Hematopoietic multipotent progenitor cell treated with erythropoietin and hydrocortisone succinate and interleukin-3 and kit ligand, for 15 days (in vitro differentiated cells): ENCODE data around the gene INPP4B.

Experiments used
- DNase-seq: peaks from one replicate; pipeline ENCODE4 v3.0.0-alpha.2; 2015; ENCODE audit warnings: low spot score

The INPP4B gene

DNA sequence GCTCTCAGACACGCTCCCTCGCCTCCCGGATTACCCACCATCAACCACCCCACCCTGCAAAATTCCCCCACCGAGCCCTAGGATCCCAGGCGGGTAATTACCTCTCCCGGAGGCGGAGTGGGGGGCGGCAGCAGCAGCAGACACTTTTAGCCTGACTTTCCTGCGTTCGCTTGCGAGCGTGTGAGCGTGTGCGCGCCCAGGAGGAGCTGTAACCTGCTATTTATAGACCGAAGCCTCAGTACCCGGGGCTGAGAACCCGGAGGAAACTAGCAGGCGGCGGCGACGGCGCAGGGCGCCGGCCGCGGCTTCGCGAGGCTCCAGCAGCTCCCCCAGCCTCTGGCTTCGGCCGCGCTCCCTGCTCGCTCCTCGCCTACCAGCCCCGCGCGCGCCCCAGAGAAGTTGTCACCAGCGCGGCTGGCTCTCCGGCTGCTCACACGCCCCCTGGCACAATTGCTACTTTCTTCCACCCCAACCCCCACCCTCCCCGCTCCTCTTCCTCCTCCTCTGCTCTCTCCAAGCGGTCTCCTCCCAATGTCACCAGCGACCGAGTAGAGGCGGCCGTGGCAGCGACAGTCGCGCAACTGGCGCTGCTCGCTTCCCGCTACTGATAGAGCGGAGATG, at the start of gene INPP4B:
Gene INPP4B, minus strand, starts transcription at position 194 of the 621 bp plus-strand sequence.
- no peak for DNase-seq

DNA sequence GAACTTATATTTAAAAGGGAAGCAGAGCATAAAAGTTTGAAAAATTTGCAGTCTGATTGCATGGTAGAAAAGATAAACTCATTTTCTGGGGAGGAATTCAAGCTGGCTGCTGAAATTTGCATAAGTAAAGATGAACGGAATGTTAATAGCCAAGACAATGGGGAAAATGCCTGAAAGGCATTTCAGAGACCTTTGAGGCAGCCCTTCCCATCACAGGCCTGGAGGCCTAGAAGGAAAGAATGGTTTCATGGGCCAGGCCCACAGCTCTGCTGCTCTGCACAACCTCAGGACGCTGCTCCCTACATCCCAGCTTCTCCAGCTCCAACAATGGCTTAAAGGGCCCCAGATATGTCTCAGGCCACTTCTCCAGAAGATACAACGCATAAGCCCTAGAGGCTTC, 46.9 kb upstream of the INPP4B start:
- DNase-seq, result no peak

DNA sequence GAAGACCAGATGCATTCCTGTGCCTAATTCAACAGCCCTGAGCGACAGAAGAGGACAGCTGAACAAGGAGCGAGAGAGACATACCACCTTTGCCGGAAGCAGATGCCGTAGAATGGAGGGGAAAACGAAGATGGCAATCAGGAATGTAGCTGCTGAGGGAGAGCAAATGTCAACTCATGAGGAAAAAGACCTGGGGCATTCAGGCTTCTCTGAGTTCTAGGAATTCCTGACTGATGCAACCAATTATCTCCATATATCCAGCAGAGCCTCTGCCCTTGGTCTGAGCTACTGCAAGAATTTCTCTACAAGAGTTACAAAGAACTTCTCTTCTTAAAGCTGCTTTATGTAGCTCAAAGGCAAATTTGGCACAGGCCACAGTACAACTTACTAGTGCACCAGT, 40.5 kb upstream of the INPP4B start:
- no peak for DNase-seq

DNA sequence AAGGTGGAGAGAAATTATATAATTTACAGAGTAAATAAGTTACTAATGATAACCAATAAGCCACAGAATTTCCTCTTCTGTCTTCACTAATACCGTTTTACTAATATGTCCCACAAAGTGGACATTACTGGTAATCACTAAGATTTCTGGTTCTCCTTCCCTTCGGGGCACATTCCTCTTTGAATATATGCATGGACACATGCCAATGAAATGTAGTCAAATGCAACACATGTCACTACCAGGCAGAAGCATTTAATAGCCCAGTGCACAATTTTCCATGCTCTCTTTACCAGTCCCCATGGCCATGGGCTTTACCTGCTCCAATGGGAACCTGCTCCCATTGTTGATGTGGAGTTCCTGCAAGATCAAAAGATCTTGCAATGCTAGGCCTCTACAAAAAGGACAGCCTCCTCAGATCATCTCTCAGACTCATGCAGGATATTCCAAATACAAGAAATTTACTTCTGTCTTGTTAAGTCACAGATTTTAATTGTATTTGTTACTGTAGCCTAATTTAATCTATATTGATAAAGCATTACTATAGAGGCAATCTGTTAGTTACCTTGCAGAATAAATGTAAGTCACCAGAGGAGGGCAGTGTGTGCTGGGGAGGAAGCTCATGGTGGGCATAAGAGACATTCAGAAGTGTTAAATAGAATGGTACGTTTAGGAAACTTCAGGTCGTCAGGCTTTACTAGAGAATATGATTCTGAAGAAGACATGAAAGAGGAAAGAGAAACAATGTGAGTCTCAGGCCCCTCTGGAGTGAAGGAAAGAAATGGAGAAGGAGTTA, 37.1 kb upstream of the INPP4B start:
- DNase-seq, result no peak

DNA sequence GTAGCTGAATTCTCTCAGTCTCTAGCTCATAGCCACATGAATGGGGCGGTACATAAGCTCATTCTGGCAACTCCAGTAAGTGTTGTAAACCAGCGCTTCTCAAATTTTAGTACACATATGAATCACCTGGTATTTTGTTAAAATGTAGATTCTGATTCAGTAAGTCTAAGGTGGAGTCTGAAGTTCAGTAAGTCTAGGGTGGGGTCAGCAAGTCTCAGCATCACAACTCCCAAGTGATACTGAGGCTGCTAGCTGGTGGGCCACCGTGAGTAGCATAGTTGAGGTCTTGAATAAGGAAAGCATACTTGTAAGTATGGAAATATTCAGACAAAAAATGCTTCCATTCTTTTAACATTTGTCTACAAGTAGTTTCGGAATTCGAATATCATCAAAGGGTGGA, 36.1 kb upstream of the INPP4B start:
- no peak for DNase-seq

DNA sequence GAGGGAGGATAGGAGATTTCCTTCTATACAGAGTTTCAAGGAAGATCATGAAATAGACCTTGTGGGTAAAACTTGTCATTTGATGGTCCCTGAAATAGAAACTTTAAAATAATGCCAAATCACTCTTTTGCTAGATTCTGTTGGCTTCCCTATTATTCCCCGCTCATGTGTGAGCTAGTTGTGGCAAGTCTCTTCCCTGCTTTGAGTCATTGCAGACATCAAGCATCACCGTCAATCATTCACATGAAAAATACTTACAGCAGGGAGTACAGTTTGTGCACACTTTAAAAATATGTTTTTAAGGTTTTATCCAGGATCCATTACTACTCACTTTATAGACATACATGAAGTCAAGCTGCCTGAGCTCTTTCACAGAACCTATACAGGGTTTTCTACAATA, 35.2 kb upstream of the INPP4B start:
- no peak for DNase-seq

DNA sequence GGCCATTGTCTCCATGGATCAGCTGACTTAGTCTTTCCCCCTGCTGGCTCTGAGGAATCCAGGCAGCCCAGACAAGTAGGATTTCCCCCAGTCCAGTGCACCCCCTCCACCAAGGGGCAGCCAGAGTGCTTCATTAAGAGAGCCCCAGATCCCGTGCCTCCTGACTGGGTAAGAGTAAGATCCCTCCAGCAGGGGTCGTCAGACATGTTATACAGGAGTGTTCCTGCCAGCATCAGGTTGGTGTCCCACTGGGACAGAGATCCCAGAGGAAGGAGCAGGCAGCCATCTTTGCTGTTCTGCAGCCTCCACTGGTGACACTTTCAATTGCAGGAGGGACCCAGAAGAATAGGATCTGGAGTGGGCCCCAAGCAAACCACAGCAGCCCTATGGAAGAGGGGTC, 29.0 kb upstream of the INPP4B start:
- DNase-seq, result no peak

DNA sequence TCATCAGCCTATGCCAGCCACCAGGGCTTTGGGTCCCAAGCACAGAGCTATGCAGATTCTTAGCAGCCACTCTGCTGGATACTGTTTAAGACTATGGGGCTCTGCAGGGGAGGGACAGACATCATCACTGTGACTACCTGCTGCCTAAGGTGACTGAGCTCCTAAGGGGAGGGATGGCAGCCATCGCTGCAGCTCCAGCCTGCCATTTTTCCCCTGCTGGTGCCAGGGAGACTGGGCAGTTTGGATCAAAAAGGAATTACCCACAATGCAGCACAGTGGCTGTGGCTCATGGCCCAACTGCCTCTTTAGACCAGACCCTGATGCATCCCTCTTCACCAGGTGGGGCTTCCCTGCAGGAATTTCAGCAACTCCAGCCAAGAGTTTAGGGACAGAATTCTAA, 28.6 kb upstream of the INPP4B start:
- no peak for DNase-seq

DNA sequence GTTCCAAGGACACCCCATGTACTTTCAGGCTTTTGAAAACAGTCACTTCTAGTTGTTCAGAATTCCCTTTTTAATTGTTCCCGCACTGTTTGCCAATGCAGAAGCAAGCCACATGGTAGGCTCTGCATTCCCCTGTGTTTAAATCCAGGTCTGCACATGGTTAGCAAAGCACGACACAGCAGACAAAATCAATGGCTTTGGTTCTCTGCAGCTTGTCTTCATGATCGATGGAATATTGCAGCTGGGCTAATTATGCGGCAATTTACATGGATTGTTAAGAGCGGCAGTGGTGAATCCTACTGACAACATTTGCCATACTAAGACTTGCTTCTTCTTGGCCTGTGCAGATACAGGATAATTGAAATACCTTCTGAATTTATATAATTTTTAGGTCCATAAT, 20.6 kb upstream of the INPP4B start:
- no peak for DNase-seq

DNA sequence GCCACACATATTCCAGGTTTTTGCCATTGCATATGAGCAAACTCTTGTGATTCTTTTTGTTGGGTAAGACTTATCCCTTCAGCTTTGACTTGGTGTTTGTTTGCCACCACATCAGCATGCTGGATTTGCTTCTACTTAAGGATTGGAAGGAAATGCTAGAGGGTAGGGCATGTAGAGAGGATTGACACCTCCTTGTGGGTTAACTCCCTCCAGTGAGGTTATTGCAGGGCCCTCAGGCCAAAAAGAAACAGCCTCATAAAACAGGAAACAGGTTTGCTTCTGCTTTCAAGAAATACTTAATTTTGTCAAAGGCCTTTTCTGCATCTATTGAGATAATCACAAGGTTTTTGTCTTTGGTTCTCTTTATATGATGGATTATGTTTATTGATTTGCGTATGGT, 15.2 kb upstream of the INPP4B start:
- DNase-seq, result no peak

DNA sequence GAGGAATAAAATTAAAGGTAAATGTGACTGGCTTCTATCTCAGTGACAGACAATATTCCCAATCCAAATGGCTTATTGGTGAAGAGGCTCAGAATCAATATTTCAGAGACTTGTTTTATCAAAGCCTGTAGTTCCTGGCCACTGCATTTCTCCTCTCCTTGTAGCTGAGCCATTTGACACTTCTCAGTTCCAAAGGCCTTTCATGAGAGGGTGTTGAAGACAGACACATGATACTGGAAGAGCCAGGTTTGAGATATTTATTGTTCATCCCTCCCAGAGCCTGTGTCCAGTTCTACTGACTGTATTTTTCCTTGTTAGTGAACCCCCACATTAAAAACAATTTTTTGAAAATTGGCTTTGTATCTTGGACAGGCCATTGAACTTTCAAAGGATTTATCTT, 12.9 kb upstream of the INPP4B start:
- no peak for DNase-seq

DNA sequence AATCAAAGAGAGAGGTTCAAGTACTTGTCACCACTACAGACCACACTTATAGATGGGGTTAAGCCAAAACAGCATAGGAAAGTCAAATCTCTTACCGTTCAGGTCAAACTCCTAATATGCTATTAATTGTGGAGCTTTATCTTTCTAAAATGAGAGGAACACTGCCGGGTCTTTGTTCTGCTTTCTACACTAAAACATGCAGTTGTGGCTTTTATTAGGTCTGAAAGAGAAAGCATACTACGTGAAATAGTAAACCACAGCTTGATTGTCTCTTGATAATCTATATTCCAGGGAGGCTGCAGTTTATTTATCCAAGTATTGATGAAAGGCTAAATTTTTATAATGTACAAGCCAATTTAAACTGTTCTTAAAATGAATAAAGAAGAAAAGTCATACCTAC, 12.3 kb upstream of the INPP4B start:
- no peak for DNase-seq

DNA sequence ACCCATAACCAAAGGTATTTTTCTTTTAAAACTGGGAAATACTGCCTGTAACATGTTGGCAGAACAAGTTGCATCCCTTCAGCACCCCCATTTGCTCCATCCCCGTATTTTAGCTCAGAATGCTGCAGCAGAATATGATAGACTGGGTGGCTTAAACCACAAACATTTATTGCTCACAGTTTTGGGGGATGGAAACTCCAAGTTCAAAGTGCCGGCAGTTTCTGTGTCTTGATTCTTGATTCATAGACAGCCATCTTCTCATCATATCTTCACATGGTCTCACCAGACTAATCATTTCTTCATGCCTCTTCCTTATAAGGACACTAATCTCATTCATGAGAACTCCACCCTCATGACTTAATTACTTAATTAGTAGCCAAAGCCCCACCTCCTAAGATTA, 10.5 kb upstream of the INPP4B start:
- DNase-seq, result no peak

DNA sequence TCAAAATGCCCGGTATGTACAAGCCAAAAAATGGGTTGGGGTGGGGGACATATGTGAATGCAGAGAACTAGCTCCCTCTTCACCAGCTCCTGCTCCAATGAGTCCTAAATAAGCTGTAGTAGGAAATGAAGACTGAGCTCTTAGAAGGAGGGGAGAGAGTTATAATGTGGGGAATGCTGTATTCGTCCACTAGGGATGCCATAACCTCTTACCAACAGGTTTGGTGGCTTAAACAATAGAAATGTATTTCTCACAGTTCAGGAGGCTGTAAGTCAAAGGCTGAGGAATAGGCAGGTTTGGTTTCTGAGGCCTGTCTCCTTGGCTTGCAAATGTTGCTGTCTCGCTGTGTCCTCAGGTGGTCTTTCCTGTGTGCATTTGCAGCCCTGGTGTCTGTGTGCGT, 4.4 kb upstream of the INPP4B start:
- DNase-seq, result no peak

DNA sequence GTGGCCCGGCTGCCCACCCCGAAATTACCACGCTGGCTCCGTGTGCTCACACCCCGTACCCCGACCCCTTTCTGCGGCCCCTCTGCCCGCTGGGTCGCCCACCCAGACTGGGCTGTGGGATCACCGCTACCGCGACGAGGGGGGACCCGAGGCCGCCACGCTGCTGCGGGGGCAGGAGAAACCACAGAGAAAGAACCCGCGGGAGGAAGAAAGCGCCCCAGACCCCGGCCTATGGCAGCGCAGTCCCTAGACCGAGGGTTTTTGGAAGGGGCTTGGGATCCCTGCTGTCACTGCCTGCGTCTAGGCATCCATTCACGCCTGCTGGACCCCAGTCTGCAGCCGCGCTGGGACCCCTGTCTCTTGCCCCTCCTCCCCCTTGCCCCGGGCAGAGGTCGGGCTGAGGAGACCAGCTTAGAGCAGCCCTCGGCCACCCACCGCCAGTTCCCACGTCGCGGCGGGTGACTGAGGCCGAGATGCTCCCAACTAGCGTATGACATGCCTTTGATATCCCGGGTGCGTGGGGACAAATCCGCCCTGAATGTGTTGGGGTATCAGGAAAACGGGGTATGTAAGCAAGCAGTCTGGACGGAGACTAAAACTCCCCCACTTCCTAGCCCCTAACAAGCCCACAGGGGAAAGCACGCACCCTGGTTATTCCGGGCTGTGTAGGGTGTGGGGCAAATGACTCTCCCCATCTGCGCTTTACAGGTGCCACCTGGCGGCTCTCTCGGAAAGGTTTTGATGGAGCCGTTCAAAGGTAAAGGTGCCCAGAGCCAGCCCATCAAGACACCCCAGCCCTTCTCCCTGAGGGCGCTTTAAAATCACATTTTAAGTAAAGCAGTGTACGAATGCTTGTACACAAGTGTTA, 862 bp upstream of the INPP4B start:
- no peak for DNase-seq

DNA sequence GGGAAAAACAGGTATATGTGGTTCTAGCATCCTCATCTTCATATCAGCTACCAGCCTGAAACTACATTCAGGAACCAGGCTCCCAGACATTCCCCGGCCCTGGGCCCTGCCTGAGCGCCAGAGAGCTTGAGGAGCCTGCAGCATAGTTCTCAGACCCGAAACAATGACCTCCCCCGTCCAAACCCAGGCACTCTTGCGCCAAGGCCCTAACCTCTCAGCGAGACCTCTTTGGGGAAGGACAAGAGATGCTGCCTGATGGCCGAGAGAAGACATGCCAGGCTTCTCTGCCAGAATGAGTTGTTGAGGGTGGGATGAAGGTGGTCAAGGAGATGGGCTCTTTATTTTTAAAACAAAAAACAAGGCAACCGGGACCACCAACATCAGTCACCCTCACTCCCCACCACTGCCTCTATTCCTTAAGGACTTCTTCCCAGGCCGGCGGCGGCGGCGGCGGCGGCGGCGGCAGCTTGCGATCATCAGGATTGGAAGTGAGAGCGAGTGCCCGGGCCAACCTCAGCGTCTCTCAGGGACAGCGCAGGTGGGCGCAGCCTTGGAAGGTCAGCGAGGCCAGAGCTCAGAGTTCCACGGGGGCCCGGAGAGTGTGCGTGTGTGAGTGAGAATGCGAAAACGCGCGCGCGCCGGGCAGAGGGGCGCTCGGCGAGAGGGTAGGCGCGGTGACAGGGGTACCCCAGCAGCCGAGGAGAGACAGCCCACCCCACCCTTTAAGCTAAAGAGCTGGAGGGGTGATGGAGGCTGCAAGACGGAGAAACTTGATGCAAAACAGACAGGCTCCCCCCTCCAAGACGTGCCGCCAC, 601 bp downstream of the INPP4B start:
- DNase-seq, result no peak

DNA sequence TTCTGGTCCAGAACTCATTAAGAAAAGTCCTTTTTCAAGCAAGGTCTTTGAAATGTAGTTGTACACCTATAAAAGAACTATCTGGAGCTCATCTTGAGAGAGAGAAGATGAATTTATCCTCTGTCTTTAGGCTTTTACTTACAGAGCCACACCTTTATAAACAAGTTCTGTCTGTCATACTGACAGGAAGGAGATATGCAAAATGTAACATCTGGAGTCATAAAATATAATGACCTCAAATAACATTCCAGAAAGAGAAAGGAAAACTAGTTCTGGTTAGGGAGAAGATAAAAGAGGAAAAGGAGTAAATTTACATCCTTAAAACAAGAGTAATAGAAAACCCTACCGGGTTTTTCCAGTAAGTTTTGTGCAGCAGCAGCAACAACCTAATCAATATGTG, 1.3 kb downstream of the INPP4B start:
- DNase-seq, result no peak

DNA sequence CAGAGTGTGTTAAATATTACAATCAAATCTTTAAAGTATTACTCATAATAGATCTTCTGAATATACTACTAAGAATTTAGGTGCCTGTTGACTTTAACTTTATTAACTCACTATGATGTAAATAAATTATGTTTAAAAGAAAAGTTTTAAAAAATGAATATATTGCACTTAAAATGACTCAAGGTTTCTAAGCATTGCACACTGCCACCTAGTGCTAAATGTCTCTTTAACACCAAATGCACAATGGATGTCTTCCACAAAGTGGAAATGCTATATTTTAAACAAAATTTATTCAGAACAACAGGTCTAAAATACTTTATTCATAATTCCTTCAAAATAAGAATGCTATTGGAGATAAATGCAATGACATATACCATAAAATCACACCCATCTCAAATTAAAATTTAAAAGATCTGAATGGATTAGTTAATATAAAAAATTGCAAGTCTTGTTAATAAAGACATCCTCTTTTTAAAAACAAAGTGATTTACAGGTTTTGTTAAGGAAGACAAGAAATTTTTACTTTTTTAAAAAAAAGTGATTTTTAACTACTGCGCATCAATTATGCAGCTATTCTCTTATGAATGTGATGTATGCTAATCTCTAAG, 5.5 kb downstream of the INPP4B start:
- no peak for DNase-seq

DNA sequence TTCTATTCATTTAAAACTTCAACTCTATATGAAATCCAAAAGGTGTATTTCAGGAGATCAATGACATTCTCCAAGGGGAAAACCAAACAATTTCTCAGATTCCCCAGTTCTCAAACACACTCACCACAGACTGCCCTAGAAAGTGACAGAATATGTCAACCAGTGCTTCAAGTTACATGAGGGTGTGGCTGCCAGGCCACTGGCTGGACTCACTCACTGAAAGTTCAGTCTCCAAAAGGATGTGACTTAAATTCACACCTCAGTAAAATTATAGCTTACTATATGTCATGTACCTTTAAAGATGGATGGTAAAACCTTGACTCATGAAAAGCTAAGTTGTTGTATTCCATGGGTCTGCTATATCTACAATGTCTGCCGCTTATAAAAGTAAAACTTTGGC, 7.3 kb downstream of the INPP4B start:
- DNase-seq, result no peak

DNA sequence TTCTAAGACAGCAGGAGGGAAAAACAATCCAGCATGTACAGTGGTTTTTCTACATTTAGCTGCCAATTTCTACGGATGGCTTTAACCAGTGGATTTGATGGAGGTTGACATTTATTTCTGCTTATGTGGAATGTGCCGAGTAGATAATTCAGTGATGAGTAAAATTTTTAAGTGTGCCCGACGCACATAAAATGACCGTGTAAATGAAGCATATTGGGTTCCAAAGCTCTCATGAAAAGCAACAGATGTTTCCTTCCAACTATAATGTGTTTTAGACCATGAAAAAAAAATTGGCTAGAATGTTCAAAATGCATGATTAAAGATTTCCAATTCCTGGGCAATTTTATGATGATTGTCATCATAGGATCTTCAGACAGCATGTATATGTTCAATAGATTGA, 14.1 kb downstream of the INPP4B start:
- DNase-seq, result no peak

DNA sequence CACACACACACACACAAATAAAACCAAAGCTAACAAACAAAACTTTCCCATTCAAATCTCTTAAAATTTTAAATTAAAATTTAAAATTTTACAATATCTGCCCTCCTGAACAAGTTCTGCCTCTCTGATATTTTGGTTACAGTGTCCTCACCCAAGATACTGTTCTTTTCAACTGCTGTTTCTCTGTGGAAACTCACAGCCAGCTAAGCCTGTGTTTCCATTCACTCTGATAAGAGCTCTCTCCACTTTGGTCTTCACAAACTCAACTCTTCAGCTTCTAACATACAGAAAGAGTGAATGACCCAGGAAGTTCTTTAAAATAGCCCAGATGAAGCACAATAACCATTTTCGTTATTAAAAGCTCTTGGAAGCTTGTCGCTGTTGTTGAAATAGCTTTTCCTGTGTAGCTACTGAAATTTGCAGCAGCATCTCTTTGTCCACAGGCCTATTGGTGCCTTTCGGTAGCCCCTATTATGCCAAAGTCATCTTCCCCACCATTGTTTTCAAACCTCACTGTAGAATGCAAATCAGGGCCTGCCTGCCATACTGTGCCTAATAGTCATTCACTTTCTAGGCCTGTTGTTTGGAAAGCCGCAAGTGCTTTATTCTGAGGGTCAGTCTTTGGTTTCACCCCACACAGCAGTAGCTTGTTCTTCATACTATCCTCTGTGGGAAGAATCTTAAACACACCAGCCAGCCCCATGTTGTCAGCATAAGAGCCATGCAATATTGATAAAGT, 19.4 kb downstream of the INPP4B start:
- no peak for DNase-seq
